Middle frontal gyrus (tissue), 1 donor: ENCODE measurements around the gene HJURP.

Experiments used
- DNase-seq: peaks from one replicate; pipeline ENCODE4 v3.0.0-alpha.2; 2015; ENCODE audit warnings: low spot score; ENCODE audit errors: extremely low spot score

The HJURP gene

GRCh38 chr2:233815861-233816260 lies 38.5 kb downstream of the HJURP start:
- no peak for DNase-seq

- no peak for DNase-seq
Measured at GRCh38 chr2:233814056-233814835, 40.1 kb downstream of the HJURP start.

GRCh38 chr2:233813236-233814055 lies 40.9 kb downstream of the HJURP start:
- DNase-seq: no peak

GRCh38 chr2:233811732-233812131 lies 42.6 kb downstream of the HJURP start:
- no peak for DNase-seq

GRCh38 chr2:233811087-233811486 lies 43.2 kb downstream of the HJURP start:
- DNase-seq: no peak

- DNase-seq: no peak
Measured at GRCh38 chr2:233810385-233810784, 44.0 kb downstream of the HJURP start.

- no peak for DNase-seq
Measured at GRCh38 chr2:233807966-233808935, 46.1 kb downstream of the HJURP start.

GRCh38 chr2:233807215-233807865 lies 47.0 kb downstream of the HJURP start:
- DNase-seq: no peak

- DNase-seq: no peak
Measured at GRCh38 chr2:233803994-233804393, 50.3 kb downstream of the HJURP start.

- DNase-seq: no peak
Measured at GRCh38 chr2:233803292-233803911, 50.9 kb downstream of the HJURP start.

GRCh38 chr2:233802132-233802815 lies 52.1 kb downstream of the HJURP start:
- no peak for DNase-seq

GRCh38 chr2:233801357-233802131 lies 52.8 kb downstream of the HJURP start:
- DNase-seq: peak; percentile 20

- DNase-seq: no peak
Measured at GRCh38 chr2:233800208-233800607, 54.1 kb downstream of the HJURP start.

- DNase-seq: no peak
Measured at GRCh38 chr2:233799716-233800115, 54.6 kb downstream of the HJURP start.

- no peak for DNase-seq
Measured at GRCh38 chr2:233799087-233799665, 55.2 kb downstream of the HJURP start.

- DNase-seq: no peak
Measured at GRCh38 chr2:233798335-233799086, 55.8 kb downstream of the HJURP start.

- no peak for DNase-seq
Measured at GRCh38 chr2:233796254-233796653, 58.1 kb downstream of the HJURP start.

- DNase-seq: no peak
Measured at GRCh38 chr2:233795735-233796171, 58.6 kb downstream of the HJURP start.
